Glutamatergic neuron (in vitro differentiated cells): ENCODE measurements around the gene PDZD4. TPM values are rescaled to one million over a fixed set of nuclear protein-coding genes. Genes with fewer than 3 reads are reported as not detected.

Experiments used
- DNase-seq: peaks from one replicate; pipeline ENCODE4 v3.0.0; 2022
- H3K27ac Mint-ChIP-seq: one replicate; pipeline ENCODE4 v1.8.0; 2020; ENCODE audit warnings: mild to moderate bottlenecking, mixed read lengths, inconsistent platforms; ENCODE audit not compliant: unreplicated experiment
- H3K27me3 Mint-ChIP-seq: one replicate; pipeline ENCODE4 v1.8.0; 2020; ENCODE audit warnings: mild to moderate bottlenecking, moderate library complexity, mixed read lengths, inconsistent platforms; ENCODE audit not compliant: unreplicated experiment
- H3K36me3 Mint-ChIP-seq: one replicate; pipeline ENCODE4 v1.8.0; 2020; ENCODE audit warnings: mild to moderate bottlenecking, mixed read lengths, inconsistent platforms; ENCODE audit not compliant: unreplicated experiment
- H3K4me1 Mint-ChIP-seq: one replicate; pipeline ENCODE4 v1.8.0; 2020; ENCODE audit warnings: mild to moderate bottlenecking, low read depth, mixed read lengths, inconsistent platforms; ENCODE audit not compliant: unreplicated experiment
- H3K4me3 Mint-ChIP-seq: one replicate; pipeline ENCODE4 v1.8.0; 2020; ENCODE audit warnings: mild to moderate bottlenecking, mixed read lengths, inconsistent platforms; ENCODE audit not compliant: unreplicated experiment
- H3K9me3 Mint-ChIP-seq: one replicate; pipeline ENCODE4 v1.8.0; 2020; ENCODE audit warnings: mild to moderate bottlenecking, moderate library complexity, mixed read lengths, inconsistent platforms; ENCODE audit not compliant: unreplicated experiment
- CTCF ChIP-seq: fragments of 200-600 bp; sonication (generic); IDR thresholded peaks from one replicate; pipeline ENCODE4 v1.5.0; 2021; ENCODE audit not compliant: partially characterized antibody, unreplicated experiment
- total RNA-seq: library from RNA; stranded (reverse); fragmentation: NEBNext Ultra II Directional; extraction: Animal tissue kit (Norgen Biotek cat#: 25700); gene quantifications from one replicate; pipeline ENCODE4 v1.2.1, GENCODE V29; 2021; ENCODE audit not compliant: unreplicated experiment

The PDZD4 gene
- total RNA-seq, 1 donor from 2014 or later, result 41.8 TPM

- Mint-ChIP-seq H3K27ac (no peak overlapping the region), H3K27me3 (peaks cover 5% of the 10 kb centered on the region), H3K4me1 (no peaks in the 10 kb centered on the region), H3K36me3 (no peaks in the 10 kb centered on the region), H3K9me3 (peaks cover 6% of the 10 kb centered on the region), H3K4me3 (no peak overlapping the region)
- no peak for DNase-seq
- TF ChIP-seq CTCF, result no peak
Observed at GRCh38 chrX:153864561-153865320, 34.4 kb upstream of the PDZD4 start.

- no peak for TF ChIP-seq CTCF
- Mint-ChIP-seq H3K4me1 (no peaks in the 10 kb centered on the region), H3K27me3 (peaks cover 3% of the 10 kb centered on the region), H3K4me3 (no peak overlapping the region), H3K27ac (no peak overlapping the region), H3K9me3 (peaks cover 8% of the 10 kb centered on the region), H3K36me3 (no peaks in the 10 kb centered on the region)
- no peak for DNase-seq
Observed at GRCh38 chrX:153864101-153864500, 33.8 kb upstream of the PDZD4 start.

- DNase-seq, result no peak
- Mint-ChIP-seq H3K9me3 (peaks cover 8% of the 10 kb centered on the region), H3K4me1 (no peaks in the 10 kb centered on the region), H3K27ac (no peak overlapping the region), H3K36me3 (no peaks in the 10 kb centered on the region), H3K4me3 (no peak overlapping the region), H3K27me3 (peaks cover 4% of the 10 kb centered on the region)
- no peak for TF ChIP-seq CTCF
Observed at GRCh38 chrX:153863251-153863991, 33.1 kb upstream of the PDZD4 start.

GRCh38 chrX:153862369-153863250, 32.3 kb upstream of the PDZD4 start:
- no peak for DNase-seq
- peaks cover 8% of the 10 kb centered on the region for H3K9me3 Mint-ChIP-seq
- TF ChIP-seq CTCF, result no peak

More at GRCh38 chrX:153862369-153863250, 32.3 kb upstream of the PDZD4 start:
- peaks cover 4% of the 10 kb centered on the region for H3K27me3 Mint-ChIP-seq
- H3K27ac Mint-ChIP-seq, result no peak overlapping the region
- H3K36me3 Mint-ChIP-seq, result no peaks in the 10 kb centered on the region
- no peak overlapping the region for H3K4me3 Mint-ChIP-seq
- H3K4me1 Mint-ChIP-seq, result no peaks in the 10 kb centered on the region
